ENCODE measurements around the gene DCAF8.

GRCh38 chr1:160169553-160170399, 92.6 kb downstream of the DCAF8 start:
- TF ChIP-seq PATZ1 (CRISPR knock-in tag; IDR thresholded peaks at IDR 0.05; ENCODE audit: borderline replicate concordance) (no peak), TSHZ2 (CRISPR knock-in tag; IDR thresholded peaks at IDR 0.05) (no peak), ARNTL (CRISPR knock-in tag; IDR thresholded peaks at IDR 0.05; ENCODE audit: borderline replicate concordance, low read depth) (no peak)
